Measurements from ENCODE around the gene GADD45B.

The GADD45B gene

DNA sequence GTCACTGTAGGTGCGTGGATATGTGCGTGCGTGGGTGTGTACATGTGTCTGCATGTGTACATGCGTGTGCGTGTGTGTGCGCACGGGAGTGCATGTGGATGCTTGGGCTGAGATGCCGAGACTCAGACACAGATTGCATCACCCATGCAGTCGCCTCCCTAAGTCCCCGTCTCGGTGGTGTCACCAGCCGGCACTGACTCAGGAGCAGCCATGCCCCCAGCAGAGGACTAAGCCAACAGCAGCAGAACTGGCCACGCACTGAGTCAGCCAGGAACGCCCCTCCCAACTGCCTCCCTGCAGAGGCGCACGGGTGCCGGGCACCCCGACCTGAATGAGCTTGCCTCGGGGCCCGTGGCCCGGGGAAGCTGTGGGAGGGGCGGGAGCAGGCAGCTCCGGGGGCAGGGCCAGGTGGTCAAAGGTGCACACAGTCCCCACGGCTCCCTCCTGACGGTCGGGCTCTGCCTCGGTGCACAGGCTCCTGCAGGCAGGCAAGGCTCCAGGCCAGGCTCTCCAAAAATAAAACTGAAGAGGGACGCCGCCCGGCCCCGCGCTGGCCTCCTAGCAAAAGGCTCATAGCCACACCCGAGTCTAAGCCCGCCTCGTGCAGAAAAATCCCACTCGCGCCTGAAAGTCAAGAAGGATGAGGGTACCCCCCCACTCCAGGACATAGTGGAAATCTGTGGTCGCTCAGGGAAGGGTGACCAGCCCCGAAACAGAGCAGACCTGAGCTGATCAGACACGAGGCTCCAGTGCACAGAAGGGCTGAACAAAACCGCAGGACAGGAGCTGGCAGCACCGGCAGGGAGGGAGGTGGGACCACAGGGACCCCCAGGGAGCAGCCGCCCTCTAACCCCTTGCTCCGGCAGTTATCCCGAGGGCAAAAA, 49.2 kb downstream of the GADD45B start:
- DNase-seq (ENCODE audit: low read depth in 2 of 2), result peak in 1 of 2 donors; percentile 88
- TF ChIP-seq, protein P1, sequence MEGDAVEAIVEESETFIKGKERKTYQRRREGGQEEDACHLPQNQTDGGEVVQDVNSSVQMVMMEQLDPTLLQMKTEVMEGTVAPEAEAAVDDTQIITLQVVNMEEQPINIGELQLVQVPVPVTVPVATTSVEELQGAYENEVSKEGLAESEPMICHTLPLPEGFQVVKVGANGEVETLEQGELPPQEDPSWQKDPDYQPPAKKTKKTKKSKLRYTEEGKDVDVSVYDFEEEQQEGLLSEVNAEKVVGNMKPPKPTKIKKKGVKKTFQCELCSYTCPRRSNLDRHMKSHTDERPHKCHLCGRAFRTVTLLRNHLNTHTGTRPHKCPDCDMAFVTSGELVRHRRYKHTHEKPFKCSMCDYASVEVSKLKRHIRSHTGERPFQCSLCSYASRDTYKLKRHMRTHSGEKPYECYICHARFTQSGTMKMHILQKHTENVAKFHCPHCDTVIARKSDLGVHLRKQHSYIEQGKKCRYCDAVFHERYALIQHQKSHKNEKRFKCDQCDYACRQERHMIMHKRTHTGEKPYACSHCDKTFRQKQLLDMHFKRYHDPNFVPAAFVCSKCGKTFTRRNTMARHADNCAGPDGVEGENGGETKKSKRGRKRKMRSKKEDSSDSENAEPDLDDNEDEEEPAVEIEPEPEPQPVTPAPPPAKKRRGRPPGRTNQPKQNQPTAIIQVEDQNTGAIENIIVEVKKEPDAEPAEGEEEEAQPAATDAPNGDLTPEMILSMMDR (IDR thresholded peaks at IDR 0.05; ENCODE audit: low read depth, low read length), result no peak
- H3K4me3 ChIP-seq (replicated peaks in 1 of 2; ENCODE audit: low read depth in 2 of 2, low read length in 2 of 2), result peak overlapping the region in 1 of 2 donors; percentile 8

DNA sequence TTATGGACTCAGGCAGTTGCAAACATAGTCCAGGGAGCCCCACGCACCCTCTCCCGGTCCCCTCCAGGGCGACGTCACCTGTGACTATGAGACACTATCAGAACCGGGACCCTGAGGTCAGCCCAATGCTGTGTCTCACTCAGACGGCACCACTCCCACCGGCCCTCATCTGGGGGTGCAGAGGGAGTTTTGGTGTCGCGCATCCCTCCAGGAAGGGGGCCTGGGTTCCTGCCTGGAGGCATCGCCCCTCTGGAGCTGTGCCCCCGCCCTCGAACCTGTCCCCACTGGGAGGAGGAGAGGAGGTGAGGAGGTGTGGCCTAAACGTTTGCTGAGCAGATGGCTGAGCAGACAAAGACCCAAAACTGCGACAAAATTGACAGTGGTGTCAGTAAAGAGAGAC, 51.2 kb downstream of the GADD45B start:
- TF ChIP-seq, protein P1 (IDR thresholded peaks at IDR 0.05; ENCODE audit: low read depth, low read length), result no peak
- DNase-seq (ENCODE audit: low read depth in 2 of 2), result no peak
- H3K4me3 ChIP-seq (replicated peaks in 1 of 2; ENCODE audit: low read depth in 2 of 2, low read length in 2 of 2), result no peak overlapping the region

DNA sequence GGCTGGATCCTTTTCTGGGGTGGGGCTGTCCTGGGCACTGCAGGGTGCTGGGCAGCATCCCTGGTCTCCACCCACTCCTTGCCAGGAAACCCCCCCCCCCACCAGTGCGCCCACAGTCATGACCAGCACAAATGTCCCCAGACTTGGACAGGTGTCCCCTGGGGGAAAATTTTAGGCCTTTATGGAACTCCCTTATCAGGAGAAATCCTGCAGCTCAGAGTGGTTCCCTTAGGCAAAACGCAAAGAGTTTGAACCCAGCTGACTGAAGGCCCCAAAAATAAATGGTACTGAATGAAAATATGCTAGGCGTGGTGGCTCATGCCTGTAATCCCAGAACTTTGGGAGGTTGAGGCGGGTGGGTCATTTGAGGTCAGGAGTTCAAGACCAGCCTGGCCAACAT, 51.8 kb downstream of the GADD45B start:
- TF ChIP-seq, protein P1 (IDR thresholded peaks at IDR 0.05; ENCODE audit: low read depth, low read length), result no peak
- no peak for DNase-seq (ENCODE audit: low read depth in 2 of 2)

More for the DNA sequence above, 51.8 kb downstream of the GADD45B start:
- H3K4me3 ChIP-seq (replicated peaks in 1 of 2; ENCODE audit: low read depth in 2 of 2, low read length in 2 of 2), result no peak overlapping the region

Data from cardiac fibroblast (primary cell).